Stomach (tissue), 4 donors: ENCODE data around the gene NDUFS4.

ENCODE experiments used
- CTCF ChIP-seq, 7 experiments: fragments of 450-650 bp in 4 of 7; fragments of 200-600 bp in 3 of 7; sonication (generic) in 3 of 7; IDR thresholded peaks; one replicate each; pipeline ENCODE4 v1.5.1; 2016 to 2019; ENCODE audit warnings: antibody characterized with exemption in 7 of 7, control low read depth in 2 of 7, mild to moderate bottlenecking in 1 of 7
- EP300 ChIP-seq: sonication (generic); formaldehyde crosslinking; IDR thresholded peaks from one replicate; pipeline ENCODE4 v1.6.1; 2017; ENCODE audit warnings: antibody characterized with exemption
- POLR2A ChIP-seq, 4 donors: fragments of 450-650 bp; IDR thresholded peaks; one replicate each; pipeline ENCODE4 v1.6.1; 2016; ENCODE audit warnings: antibody characterized with exemption in 4 of 4, control low read depth in 2 of 4, mild to moderate bottlenecking in 1 of 4, moderate library complexity in 1 of 4
- POLR2AphosphoS5 ChIP-seq, 3 donors: sonication (generic); formaldehyde crosslinking; IDR thresholded peaks; one replicate each; pipeline ENCODE4 v1.6.1; 2016; ENCODE audit warnings: antibody characterized with exemption in 3 of 3

GRCh38 chr5:53730943-53731342 lies 170.5 kb downstream of the NDUFS4 start:
- no peak for TF ChIP-seq EP300
- no peak for TF ChIP-seq POLR2AphosphoS5 (IDR thresholded peaks at IDR 0.05)
- TF ChIP-seq CTCF (IDR thresholded peaks at IDR 0.05), result no peak
- TF ChIP-seq POLR2A (IDR thresholded peaks at IDR 0.05), result no peak
